ENCODE results near the gene MPHOSPH9. TPM values are rescaled to one million over a fixed set of nuclear protein-coding genes. Genes with fewer than 3 reads are reported as not detected.

The MPHOSPH9 gene
- total and polyA plus RNA-seq, 2 of the 13 experiments (the other 11 are each of a cell fraction or from before 2014, with no cell fraction given): 20.3 to 63.4 TPM

DNA sequence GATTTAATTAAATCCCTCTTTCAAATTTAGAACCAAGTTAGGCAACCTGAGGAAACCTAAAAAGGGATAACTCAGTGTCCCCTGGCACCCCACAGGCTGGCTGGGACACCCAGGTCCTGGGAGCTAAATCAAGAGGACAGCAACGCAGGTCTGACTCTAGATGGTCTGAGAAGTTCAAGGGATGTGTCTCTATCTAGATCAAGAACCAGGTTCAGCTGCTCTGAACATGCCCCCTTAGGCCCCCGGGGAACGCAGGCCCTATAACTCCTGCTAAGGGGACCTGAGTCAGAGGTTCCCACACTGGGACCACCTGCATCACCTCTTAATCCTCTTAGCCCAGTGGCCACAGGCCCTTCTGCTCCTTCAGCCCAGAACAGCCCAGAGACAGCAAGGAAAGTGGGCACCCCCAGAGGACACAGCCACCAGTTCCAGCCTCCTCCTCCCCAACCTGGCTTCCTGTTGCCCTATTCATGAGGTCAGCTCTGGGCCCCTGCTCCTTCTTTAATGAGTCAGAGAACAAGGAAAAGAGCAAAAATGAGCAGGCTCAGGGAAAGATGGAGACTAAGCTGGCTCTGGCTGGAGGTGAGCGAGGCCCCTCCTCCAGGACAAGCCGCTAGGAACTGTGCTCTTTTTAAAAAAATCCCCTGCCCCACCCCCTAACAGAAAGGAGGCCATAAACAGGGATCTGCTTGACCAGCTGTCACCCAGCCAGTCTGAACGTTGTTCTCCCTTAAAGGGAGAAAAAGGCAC is 92.8 kb downstream of the MPHOSPH9 start (continued):
- TF ChIP-seq, protein P1, sequence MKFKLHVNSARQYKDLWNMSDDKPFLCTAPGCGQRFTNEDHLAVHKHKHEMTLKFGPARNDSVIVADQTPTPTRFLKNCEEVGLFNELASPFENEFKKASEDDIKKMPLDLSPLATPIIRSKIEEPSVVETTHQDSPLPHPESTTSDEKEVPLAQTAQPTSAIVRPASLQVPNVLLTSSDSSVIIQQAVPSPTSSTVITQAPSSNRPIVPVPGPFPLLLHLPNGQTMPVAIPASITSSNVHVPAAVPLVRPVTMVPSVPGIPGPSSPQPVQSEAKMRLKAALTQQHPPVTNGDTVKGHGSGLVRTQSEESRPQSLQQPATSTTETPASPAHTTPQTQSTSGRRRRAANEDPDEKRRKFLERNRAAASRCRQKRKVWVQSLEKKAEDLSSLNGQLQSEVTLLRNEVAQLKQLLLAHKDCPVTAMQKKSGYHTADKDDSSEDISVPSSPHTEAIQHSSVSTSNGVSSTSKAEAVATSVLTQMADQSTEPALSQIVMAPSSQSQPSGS (CRISPR knock-in tag; IDR thresholded peaks at IDR 0.05): no peak
- 0 out of 2 replicates have a peak, but pooled peaks have one; percentile 44 for TF ChIP-seq POLR2AphosphoS5 (IDR thresholded peaks at IDR 0.05; ENCODE audit: low read depth, low read length)
- 0 out of 2 replicates have a peak, but pooled peaks have one; percentile 24 for TF ChIP-seq RBFOX2 (IDR thresholded peaks at IDR 0.05; ENCODE audit: low read depth, low read length)
- TF ChIP-seq ZFP91 (CRISPR knock-in tag; IDR thresholded peaks at IDR 0.05; ENCODE audit: borderline replicate concordance): 0 out of 2 replicates have a peak, but pooled peaks have one; percentile 7
- TF ChIP-seq REXO4 (CRISPR knock-in tag; IDR thresholded peaks at IDR 0.05; ENCODE audit: borderline replicate concordance): no peak
- TF ChIP-seq SALL2 (CRISPR knock-in tag; IDR thresholded peaks at IDR 0.05): peak; percentile 61; the same call in 1 of the 2 replicates
- 0 out of 2 replicates have a peak, but pooled peaks have one; percentile 30 for TF ChIP-seq ARHGAP35 (CRISPR knock-in tag; IDR thresholded peaks at IDR 0.05; ENCODE audit: borderline replicate concordance)
- TF ChIP-seq PCBP2 (optimal IDR thresholded peaks at IDR 0.05; ENCODE audit: low read depth, low read length, poor library complexity, severe bottlenecking): no peak
- TF ChIP-seq ATF7 (IDR thresholded peaks at IDR 0.05): no peak
- peak; percentile 5; the same call in 1 of the 2 replicates for TF ChIP-seq ATF7 (CRISPR knock-in tag; IDR thresholded peaks at IDR 0.05)
- TF ChIP-seq, protein P2, sequence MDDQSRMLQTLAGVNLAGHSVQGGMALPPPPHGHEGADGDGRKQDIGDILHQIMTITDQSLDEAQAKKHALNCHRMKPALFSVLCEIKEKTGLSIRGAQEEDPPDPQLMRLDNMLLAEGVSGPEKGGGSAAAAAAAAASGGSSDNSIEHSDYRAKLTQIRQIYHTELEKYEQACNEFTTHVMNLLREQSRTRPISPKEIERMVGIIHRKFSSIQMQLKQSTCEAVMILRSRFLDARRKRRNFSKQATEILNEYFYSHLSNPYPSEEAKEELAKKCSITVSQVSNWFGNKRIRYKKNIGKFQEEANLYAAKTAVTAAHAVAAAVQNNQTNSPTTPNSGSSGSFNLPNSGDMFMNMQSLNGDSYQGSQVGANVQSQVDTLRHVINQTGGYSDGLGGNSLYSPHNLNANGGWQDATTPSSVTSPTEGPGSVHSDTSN (CRISPR knock-in tag; IDR thresholded peaks at IDR 0.05; ENCODE audit: borderline replicate concordance): no peak
- TF ChIP-seq SP2 (CRISPR knock-in tag; IDR thresholded peaks at IDR 0.05): no peak
- no peak for TF ChIP-seq NFRKB (IDR thresholded peaks at IDR 0.05)
- TF ChIP-seq SRSF4 (IDR thresholded peaks at IDR 0.05; ENCODE audit: low read depth, low read length, poor library complexity, severe bottlenecking): no peak
- peak; percentile 11; the same call in 1 of the 2 replicates for TF ChIP-seq ELF3 (CRISPR knock-in tag; IDR thresholded peaks at IDR 0.05)
- 0 out of 2 replicates have a peak, but pooled peaks have one; percentile 36 for TF ChIP-seq ZNF784 (CRISPR knock-in tag; IDR thresholded peaks at IDR 0.05; ENCODE audit: borderline replicate concordance)
- TF ChIP-seq HOXA3 (CRISPR knock-in tag; IDR thresholded peaks at IDR 0.05): 0 out of 2 replicates have a peak, but pooled peaks have one; percentile 13
- no peak for TF ChIP-seq ZNF761 (CRISPR knock-in tag; conservative IDR thresholded peaks at IDR 0.05)
- peak; percentile 34; the same call in 1 of the 2 replicates for TF ChIP-seq GMEB1 (CRISPR knock-in tag; IDR thresholded peaks at IDR 0.05; ENCODE audit: borderline replicate concordance)
- peak; percentile 31; the same call in 1 of the 2 replicates for TF ChIP-seq RXRB (CRISPR knock-in tag; IDR thresholded peaks at IDR 0.05; ENCODE audit: borderline replicate concordance)
- no peak for TF ChIP-seq ZNF562 (CRISPR knock-in tag; IDR thresholded peaks at IDR 0.05; ENCODE audit: borderline replicate concordance)
